Cardiac fibroblast (primary cell): ENCODE measurements around the gene SETD1B.
"Not testable (repeated sequence)": the region's sequence is repeated elsewhere in the genome, so short reads cannot be mapped to it uniquely, and the experiment has no call there.

ENCODE experiments used
- DNase-seq, 2 donors: peaks; one replicate each; pipeline versions ENCODE4 v3.0.0 to v3.0.0-alpha.2; 2010; ENCODE audit warnings: low read depth in 2 of 2
- H3K4me3 ChIP-seq, 2 donors: replicated peaks in 1 of 2; 1 replicate in 1 of 2; 2 replicates in 1 of 2; pipeline ENCODE4 v1.5.1; 2011; ENCODE audit warnings: low read depth in 2 of 2, low read length in 2 of 2, mild to moderate bottlenecking in 2 of 2, moderate library complexity in 1 of 2
- CTCF ChIP-seq: IDR thresholded peaks from one replicate; pipeline ENCODE4 v1.5.1; 2011; ENCODE audit warnings: low read depth, mild to moderate bottlenecking, low read length, inconsistent platforms

SETD1B gene

GRCh38 chr12:121787063-121788025 is 16.5 kb upstream of the SETD1B start:
- H3K4me3 ChIP-seq: no peak overlapping the region
- no peak for DNase-seq

GRCh38 chr12:121788176-121788818 is 15.5 kb upstream of the SETD1B start:
- TF ChIP-seq CTCF: no peak
- DNase-seq: no peak
- H3K4me3 ChIP-seq: no peak overlapping the region

More at GRCh38 chr12:121787063-121788025, 16.5 kb upstream of the SETD1B start:
- no peak for TF ChIP-seq CTCF

DNA sequence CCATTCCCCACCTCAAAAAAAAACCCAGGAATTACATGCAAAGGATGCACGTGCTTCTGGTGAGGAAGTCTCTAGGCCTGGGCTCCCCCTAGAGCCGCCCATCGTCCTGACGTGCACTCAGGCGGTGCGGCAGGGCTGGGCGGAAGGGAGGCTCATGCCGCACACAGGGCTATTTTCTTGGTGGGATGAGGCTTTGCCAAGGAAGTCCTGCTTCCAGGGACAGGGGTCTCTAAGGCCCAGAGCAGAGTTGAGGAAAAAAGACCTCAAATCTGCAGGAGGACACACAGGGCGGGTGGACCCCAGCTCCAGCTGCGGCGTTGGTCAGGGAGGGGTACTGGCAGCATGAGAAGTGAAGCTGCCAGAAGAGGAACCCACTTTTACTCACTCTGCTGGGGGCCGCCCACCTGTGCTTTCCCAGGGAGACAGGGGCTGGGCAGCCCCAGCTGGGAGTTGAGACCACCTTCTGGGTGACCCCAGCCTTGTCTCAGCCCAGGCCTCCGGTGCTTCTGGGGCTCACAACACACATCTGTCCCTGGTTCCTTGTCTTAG is 14.5 kb upstream of the SETD1B start:
- no peak overlapping the region for H3K4me3 ChIP-seq
- TF ChIP-seq CTCF: no peak
- DNase-seq: no peak

GRCh38 chr12:121789800-121790728 is 13.7 kb upstream of the SETD1B start:
- no peak overlapping the region for H3K4me3 ChIP-seq
- TF ChIP-seq CTCF: no peak
- no peak for DNase-seq

DNA sequence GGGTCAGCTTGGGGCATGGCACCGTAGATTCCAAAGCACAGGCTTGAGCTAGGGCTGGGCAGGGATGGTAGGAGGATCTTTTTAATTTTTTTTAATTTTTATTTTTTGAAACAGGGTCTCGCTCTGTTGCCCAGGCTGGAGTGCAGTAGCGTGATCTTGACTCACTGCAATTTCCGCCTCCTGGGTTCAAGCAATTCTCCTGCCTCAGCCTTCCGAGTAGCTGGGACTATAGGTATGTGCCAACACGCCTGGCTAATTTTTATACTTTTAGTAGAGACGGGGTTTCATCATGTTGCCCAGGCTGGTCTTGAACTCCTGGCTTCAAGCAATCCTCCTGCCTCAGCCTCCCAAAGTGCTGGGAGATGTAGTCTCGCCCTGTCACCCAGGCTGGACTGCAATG is 13.0 kb upstream of the SETD1B start:
- not testable (repeated sequence) for DNase-seq, H3K4me3 ChIP-seq

DNA sequence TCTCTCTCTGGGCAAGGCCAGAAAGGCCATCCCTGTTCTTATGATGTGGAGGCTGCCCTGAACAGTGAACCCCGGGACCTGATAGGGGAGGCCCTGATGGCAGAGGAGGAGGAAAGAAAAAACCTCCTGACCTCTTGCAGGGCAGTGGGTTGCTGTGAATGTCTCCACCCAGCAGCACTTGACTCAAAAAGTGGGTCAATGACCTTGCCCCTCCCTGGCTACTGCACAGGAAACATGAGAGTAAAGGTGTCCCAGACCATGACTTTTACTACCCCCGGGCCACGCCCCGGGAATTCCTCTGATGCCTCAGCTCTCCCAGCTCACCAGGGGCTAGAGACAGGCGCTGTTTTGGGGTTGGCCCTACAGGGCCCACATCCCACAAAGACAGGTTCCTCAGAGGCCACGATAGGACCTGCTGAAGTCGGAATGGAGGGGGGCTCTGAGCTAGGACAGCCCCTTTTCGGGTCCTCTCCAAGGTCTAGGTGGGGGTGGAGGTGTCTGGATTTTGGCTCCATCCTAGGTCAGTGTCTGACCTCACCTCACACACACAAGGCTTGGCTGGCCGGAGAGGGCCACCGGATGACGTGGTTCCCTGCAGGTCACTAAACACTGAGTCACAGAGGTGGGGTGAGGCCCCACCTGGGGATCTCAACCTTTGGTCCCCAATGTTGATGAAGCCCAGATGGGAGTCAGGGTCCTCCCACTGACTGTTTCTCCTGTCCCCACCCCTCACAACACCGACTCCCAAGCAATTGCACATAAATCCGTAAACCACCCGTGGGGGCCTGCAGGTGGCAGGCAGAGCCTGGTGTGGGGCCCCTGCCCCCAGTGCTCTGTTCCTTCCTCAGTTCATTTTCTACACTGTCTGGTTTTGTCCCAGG is 11.9 kb upstream of the SETD1B start:
- DNase-seq: no peak
- H3K4me3 ChIP-seq: no peak overlapping the region
- no peak for TF ChIP-seq CTCF
